ENCODE results near the gene PLEKHA1.

PLEKHA1 gene

DNA sequence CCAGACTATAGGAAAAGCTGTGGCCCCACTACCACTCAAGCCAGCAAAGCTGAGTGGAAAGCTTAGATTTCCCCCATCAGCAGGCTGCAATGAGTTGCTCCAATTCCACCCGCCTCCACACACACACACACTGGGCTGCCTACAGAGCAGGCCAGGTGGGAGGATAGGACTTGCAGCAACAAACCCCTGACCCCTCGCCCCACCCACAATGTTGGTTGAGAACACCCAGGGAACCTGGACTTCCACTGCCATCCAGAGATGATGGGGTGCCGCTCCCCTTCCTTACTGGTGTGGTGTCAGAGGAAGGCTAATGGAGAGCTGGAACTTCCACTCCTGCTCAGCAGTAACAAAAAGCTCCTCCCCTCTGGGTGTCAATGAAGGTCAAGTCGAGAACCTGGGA lies 16.8 kb upstream of the PLEKHA1 start:
- H3K27ac Mint-ChIP-seq, result no peak overlapping the region
- H3K4me1 Mint-ChIP-seq (ENCODE audit: low read depth), result no peaks in the 10 kb centered on the region
- peaks cover 3% of the 10 kb centered on the region for H3K36me3 Mint-ChIP-seq (ENCODE audit: low read depth)
- H3K9me3 Mint-ChIP-seq, result peaks cover 11% of the 10 kb centered on the region
- no peak overlapping the region for H3K4me3 Mint-ChIP-seq
- DNase-seq, result no peak
- no peaks in the 10 kb centered on the region for H3K27me3 Mint-ChIP-seq

DNA sequence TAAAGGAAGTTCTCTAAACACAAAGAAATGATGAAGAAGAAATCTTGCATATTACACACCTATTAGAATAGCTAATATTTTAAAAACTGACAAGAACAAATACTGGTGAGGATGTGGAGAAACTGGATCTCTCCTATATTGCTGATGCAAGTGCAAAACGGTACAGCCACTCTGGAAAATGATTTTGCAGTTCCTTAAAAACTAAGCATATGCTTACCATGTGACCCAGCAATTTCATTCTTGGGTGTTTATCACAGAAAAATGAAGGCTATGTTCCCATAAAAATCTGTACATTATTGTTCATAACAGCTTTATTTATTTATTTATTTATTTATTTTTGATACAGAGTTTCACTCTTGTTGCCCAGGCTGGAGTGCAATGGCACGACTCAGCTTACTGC lies 14.9 kb upstream of the PLEKHA1 start:
- H3K36me3 Mint-ChIP-seq (ENCODE audit: low read depth), result peaks cover 3% of the 10 kb centered on the region
- H3K4me3 Mint-ChIP-seq, result no peak overlapping the region
- H3K4me1 Mint-ChIP-seq (ENCODE audit: low read depth), result peaks cover 3% of the 10 kb centered on the region
- no peak for DNase-seq
- H3K9me3 Mint-ChIP-seq, result peaks cover 11% of the 10 kb centered on the region
- H3K27me3 Mint-ChIP-seq, result no peaks in the 10 kb centered on the region
- no peak overlapping the region for H3K27ac Mint-ChIP-seq

DNA sequence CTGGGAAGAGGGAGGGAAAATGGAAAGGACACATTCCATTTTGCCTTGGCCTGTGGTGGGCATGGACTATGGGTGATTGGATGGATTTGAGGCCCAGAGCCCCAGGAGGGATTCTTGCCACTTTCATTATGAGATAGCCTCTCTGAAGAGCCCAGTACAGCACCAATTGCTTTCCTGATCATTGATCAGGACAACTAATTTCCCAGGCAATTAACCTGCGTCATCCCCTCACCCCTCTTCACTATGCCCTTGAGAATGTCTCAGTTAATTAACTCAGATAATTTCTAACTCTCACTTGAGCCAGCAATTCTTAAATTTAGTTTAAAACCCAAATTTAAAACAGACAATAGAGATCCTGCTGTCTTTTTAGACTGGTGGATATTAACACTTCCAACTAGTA lies 13.5 kb upstream of the PLEKHA1 start:
- Mint-ChIP-seq H3K36me3 (ENCODE audit: low read depth) (peaks cover 3% of the 10 kb centered on the region), H3K9me3 (peaks cover 11% of the 10 kb centered on the region), H3K27me3 (peaks cover 4% of the 10 kb centered on the region), H3K4me3 (no peak overlapping the region), H3K27ac (no peak overlapping the region), H3K4me1 (ENCODE audit: low read depth) (peaks cover 3% of the 10 kb centered on the region)
- DNase-seq, result no peak

DNA sequence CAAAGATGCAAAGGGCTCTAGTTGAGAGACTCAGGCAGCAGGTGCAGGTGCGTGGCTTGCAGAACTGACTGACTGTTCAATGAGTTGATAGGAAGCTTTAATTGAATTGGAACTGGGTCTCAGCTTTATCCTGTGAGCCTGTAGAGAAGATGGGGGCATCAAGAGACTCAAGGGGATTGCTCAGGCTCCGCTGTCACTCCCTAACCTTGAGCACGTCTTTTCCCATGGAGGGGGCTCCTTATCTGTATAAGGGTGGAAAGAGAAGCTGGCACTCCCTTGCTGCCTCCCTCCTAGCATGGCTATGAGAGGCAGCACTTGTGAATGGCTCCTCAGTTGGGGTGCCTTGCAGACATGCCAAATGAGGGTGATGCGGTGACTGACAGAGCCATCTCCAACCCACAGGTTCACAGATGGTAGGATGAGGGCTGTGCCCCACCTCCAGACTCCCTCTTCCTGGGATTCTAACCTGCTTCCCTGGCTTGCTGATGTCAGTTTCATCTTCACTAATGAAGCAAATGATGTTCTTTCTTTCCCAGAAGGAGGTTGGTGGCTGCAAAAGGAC lies 12.4 kb upstream of the PLEKHA1 start:
- Mint-ChIP-seq H3K27ac (no peak overlapping the region), H3K36me3 (ENCODE audit: low read depth) (peaks cover 3% of the 10 kb centered on the region), H3K27me3 (peaks cover 7% of the 10 kb centered on the region), H3K9me3 (peaks cover 11% of the 10 kb centered on the region), H3K4me3 (no peak overlapping the region), H3K4me1 (ENCODE audit: low read depth) (peaks cover 3% of the 10 kb centered on the region)
- no peak for DNase-seq

DNA sequence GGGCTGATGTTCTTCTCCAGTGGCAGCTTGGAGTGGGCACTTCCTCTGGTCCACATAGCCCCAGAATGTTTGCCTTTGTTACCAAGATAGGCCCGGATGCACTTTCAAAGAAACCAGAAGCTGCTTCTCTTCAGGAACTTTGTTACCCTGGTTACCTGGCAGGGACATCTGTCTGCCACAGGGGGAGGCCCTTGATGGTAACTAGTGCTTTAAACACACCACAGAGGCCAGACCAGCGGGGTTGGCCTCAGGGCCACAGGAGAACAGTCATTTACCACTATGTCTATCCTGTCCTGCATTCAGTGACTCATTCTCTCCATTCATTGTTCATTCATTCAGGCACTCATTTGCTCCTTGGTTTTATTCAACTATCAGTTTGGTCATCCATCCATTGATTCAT lies 11.9 kb upstream of the PLEKHA1 start:
- Mint-ChIP-seq H3K9me3 (peaks cover 11% of the 10 kb centered on the region), H3K27ac (no peak overlapping the region), H3K4me3 (no peak overlapping the region), H3K27me3 (peaks cover 10% of the 10 kb centered on the region), H3K4me1 (ENCODE audit: low read depth) (peaks cover 3% of the 10 kb centered on the region), H3K36me3 (ENCODE audit: low read depth) (peaks cover 3% of the 10 kb centered on the region)
- DNase-seq, result no peak

DNA sequence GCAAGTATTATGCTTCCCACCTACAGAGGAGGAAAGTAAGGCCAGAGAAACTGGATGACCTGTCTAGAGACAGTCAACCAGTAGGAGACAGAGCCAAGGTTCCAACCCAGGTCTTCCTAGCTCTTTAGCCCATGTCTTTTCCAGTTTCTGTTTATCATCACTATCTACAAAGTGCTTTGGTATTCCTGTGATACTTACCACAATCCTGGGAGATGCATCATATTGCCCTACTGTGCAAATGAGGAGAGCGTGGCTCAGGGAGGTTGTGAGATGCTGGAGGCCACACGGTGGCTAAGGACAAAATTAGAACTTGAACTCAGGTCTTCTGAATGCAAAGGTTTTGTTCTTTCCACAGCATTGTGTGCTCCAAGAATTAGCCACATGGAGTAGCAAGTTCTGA lies 11.2 kb upstream of the PLEKHA1 start:
- Mint-ChIP-seq H3K36me3 (ENCODE audit: low read depth) (peaks cover under 1% of the 10 kb centered on the region), H3K27me3 (peaks cover 10% of the 10 kb centered on the region), H3K4me3 (no peak overlapping the region), H3K9me3 (peaks cover 7% of the 10 kb centered on the region), H3K4me1 (ENCODE audit: low read depth) (peaks cover 3% of the 10 kb centered on the region), H3K27ac (no peak overlapping the region)
- DNase-seq, result no peak

DNA sequence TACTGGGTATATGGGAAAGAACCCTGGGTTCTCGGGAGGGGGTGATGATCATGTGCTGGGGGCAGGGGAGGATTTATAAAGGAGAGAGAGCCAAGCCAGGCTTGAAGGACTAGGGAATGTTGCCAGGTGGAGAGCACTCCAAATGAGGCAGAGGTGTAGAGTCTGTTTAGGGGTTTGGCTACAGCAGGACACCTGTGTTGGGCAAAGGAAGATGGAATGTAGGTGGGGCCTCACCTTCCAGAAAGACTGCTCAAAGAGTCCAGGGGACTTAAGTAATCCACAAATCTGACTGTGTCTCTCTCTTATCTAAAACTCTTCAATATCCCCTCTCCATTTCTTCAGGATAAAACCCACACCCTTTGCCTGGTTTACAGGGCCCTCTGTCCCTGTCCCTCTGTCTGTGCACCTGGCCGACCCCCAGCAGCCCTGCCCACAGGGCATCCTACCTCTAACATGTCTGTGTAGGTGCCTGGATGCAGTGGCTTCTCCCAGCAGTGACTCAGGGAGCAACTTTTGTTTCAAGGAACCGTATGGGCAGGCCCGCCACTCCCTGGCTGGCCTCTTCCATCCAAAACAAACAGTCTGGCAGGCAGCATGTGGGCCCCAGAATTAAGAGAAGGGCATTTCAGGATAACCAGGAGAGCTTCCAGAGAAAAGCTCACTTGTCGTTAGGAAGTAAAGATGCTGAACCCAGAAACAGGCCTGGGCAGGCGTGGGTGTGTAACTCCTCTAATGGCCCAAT lies 10.6 kb upstream of the PLEKHA1 start:
- Mint-ChIP-seq H3K27ac (no peak overlapping the region), H3K4me3 (no peak overlapping the region), H3K4me1 (ENCODE audit: low read depth) (peaks cover 3% of the 10 kb centered on the region), H3K9me3 (peaks cover under 1% of the 10 kb centered on the region), H3K27me3 (peaks cover 10% of the 10 kb centered on the region), H3K36me3 (ENCODE audit: low read depth) (no peaks in the 10 kb centered on the region)
- no peak for DNase-seq

DNA sequence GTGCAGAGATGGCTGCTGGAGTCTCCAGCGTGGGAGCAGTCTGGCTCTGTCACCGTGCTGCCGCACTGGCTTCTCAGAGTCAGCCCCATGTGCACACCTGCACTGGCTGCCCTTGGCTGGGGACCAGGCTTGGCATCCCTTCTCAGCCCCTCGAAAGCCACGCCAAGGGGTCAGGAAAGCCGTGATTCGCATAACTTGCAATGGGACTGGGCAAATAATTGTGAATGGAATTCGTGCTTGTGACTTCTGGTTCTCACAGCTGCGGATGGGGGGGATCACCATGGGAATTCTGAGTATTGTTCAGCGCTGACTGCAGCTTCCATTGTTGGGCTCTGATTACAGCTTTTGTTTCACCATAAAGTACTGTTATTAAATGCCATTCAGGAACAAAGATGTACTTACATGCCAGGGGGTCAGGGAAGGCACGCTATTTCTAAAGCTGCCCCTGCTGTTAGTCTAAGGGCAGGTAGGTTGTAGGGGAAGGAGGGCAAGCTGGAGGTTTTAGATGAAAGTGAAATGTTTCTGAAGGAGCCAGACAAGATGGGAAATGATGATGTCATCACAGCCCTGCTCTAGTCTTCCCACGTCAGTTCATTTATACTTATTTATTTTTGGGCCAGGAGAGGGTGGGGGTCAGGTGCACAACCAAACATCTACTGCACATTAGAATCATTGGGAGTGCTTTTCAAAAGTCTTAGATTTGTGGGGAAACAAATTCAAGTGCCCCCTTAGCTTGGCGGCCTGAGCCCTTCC lies 5.8 kb upstream of the PLEKHA1 start:
- Mint-ChIP-seq H3K9me3 (no peaks in the 10 kb centered on the region), H3K4me1 (ENCODE audit: low read depth) (peaks cover 4% of the 10 kb centered on the region), H3K4me3 (no peak overlapping the region), H3K36me3 (ENCODE audit: low read depth) (no peaks in the 10 kb centered on the region), H3K27me3 (peaks cover 39% of the 10 kb centered on the region), H3K27ac (no peak overlapping the region)
- no peak for DNase-seq

DNA sequence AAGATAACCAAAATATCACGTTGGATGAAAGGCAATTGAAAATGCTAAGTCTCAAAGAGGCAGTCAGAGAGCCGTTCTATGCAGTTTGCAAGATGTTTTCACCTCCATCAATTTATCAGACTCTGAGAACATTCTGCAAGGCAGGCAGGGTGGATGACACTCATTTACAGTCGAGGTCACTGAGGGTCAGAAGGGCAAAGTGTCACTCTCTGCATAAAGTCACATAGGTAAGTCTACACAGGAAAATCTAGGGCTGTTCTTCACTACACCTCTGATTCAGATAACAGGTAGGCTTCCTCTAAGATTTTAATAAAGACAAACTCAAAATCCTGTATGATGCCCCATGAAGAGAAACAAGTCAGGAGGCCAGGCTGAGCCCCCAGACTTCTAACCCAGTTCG lies 1.4 kb upstream of the PLEKHA1 start:
- DNase-seq, result no peak
- Mint-ChIP-seq H3K4me1 (ENCODE audit: low read depth) (peaks cover 30% of the 10 kb centered on the region), H3K27me3 (peaks cover 29% of the 10 kb centered on the region), H3K27ac (no peak overlapping the region), H3K36me3 (ENCODE audit: low read depth) (peaks cover 4% of the 10 kb centered on the region), H3K9me3 (no peaks in the 10 kb centered on the region), H3K4me3 (peak overlapping the region; percentile 79)

DNA sequence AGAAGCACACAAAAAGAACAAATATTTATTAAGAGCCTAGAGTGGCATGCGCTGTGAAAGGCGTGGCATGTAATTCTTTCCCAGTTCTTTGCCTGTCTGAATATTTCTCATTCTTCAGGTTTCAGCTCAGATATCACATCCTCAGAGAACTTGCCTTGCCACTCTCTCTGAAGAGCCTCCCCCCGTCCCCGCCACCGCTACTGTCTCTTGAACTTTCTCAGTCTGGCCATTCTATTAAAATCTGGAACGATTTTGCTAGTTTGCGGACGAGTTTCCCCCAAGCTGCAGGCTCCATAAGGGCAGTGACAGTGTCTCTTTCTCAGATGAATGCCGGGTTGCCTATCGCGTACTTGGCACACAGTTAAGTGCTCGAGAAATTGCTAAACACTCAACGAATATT lies 787 bp upstream of the PLEKHA1 start:
- DNase-seq, result no peak
- H3K9me3 Mint-ChIP-seq, result no peaks in the 10 kb centered on the region
- H3K27me3 Mint-ChIP-seq, result peaks cover 29% of the 10 kb centered on the region
- H3K4me1 Mint-ChIP-seq (ENCODE audit: low read depth), result peaks cover 35% of the 10 kb centered on the region
- peak overlapping the region; percentile 81 for H3K27ac Mint-ChIP-seq
- H3K36me3 Mint-ChIP-seq (ENCODE audit: low read depth), result peaks cover 4% of the 10 kb centered on the region
- H3K4me3 Mint-ChIP-seq, result peak overlapping the region; percentile 79

DNA sequence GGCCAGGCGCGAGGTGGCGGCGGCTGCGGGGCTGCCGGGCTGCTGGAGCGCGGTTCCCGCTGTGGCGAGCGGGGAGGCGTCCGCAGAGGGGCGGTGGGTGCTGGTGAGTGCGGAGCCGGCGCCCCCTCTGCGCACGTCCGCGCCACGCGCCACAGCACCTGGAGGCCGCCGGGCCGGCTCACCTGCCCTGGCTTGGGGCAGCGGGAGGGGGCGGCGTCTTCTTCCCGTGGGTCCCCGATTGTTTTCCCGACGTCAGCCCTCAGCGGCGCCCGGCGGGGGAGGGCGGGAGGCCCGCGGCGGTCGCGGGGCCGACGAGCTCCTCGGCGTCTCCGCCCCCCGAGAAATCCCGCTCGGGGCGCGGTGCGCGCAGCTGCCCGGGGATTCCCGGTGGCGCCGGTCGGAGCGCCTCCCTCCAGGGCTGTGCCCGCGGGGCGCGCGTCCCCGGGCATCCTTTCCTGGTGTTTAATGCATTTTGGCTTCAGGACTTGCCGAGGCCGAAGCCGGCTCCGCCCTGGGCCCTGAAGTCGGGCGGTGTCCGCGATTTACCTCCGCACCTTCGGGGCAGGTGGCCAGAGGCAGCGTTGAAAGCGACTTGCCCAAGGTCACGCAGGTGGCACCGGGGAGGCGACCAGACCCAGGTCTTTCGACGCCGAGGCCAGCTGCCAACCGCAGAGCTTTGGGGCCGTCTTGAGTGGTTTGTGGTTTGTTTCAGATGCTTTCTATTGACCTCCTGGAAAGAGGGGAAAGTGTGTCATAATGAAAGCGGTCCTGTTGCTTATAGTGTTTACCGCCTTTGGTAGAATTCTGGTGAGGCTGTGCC lies 561 bp downstream of the PLEKHA1 start:
- H3K36me3 Mint-ChIP-seq (ENCODE audit: low read depth), result peaks cover 12% of the 10 kb centered on the region
- H3K27me3 Mint-ChIP-seq, result peaks cover 27% of the 10 kb centered on the region
- H3K27ac Mint-ChIP-seq, result peak overlapping the region; percentile 97
- peak overlapping the region; percentile 90 for H3K4me3 Mint-ChIP-seq
- peak; percentile 83 for DNase-seq
- H3K4me1 Mint-ChIP-seq (ENCODE audit: low read depth), result peaks cover 46% of the 10 kb centered on the region
- no peaks in the 10 kb centered on the region for H3K9me3 Mint-ChIP-seq

DNA sequence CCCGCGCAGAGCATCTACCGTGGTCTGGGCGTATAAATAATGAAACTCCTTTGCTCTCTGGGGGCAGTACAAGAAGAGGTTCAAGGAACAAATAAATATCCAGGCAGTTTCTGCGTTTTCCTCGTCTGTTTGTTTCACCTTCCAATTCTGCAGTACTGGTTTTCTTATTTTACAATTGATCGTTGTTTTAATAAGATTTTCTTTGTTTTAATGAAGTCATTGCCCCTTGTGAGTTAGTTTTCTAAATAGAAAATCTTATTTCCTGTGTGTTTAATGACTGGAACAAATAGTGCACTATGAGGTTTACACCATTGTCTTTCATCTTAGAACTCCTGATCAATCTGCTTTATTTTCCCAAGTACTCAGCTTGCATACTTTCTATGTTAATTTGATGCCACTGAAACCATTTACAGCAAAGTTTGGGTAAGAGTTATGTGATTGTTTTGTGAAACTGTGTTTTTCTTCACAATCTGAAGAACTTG lies 1.2 kb downstream of the PLEKHA1 start:
- Mint-ChIP-seq H3K4me3 (peak overlapping the region; percentile 90), H3K36me3 (ENCODE audit: low read depth) (peaks cover 17% of the 10 kb centered on the region), H3K27me3 (peaks cover 20% of the 10 kb centered on the region), H3K9me3 (no peaks in the 10 kb centered on the region), H3K27ac (peak overlapping the region; percentile 97), H3K4me1 (ENCODE audit: low read depth) (peaks cover 52% of the 10 kb centered on the region)
- DNase-seq, result no peak

DNA sequence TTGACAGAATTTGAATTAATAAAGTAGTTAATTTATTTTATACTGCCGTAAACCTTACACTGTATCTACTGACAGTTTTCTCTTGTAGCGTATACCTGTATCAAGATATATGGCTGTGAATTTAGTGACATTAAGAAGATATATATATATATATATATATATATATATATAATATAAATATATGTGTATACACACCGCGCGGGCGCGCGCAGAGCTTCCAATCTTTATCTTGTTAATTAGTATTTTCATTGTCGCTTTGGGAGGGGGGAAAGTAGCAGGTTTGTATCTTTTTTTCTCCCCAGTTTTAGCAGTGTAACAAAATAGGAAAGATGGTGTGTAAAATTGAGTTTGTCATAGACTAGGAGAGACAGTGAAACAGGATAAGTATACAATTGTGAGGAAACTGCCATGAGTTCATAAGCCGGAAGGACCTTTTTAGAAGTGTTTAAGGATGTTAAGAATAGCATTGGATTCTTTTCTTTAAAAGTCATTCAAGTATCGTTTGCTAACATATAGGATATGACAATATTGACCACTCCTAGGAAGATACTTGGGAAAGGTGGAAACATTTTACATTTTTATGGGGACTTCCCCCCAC lies 2.0 kb downstream of the PLEKHA1 start:
- no peak overlapping the region for H3K27ac Mint-ChIP-seq
- H3K9me3 Mint-ChIP-seq, result peaks cover 3% of the 10 kb centered on the region
- no peak for DNase-seq
- peaks cover 13% of the 10 kb centered on the region for H3K27me3 Mint-ChIP-seq
- peaks cover 18% of the 10 kb centered on the region for H3K36me3 Mint-ChIP-seq (ENCODE audit: low read depth)
- peak overlapping the region; percentile 13 for H3K4me3 Mint-ChIP-seq
- H3K4me1 Mint-ChIP-seq (ENCODE audit: low read depth), result peaks cover 58% of the 10 kb centered on the region

DNA sequence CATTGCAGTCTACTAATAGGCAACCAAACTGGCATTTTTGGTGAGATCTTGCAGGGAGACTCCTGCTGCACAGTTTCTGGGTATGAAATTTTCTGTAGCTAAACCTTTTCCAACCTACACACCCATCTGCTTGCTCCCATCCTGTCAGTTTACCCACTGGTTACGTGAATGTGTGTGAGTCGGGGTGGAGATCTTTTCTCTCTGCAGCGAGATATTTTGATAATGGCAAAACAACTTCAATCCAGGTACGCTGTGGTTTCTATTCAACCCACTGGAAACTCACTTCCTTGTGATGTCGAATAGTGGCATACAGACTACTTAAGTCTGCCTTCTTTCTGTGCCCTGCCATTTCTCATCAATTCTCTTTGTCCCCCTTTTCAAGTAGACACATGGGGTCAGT lies 4.5 kb downstream of the PLEKHA1 start:
- no peak overlapping the region for H3K4me3 Mint-ChIP-seq
- no peaks in the 10 kb centered on the region for H3K27me3 Mint-ChIP-seq

More for the DNA sequence above, 4.5 kb downstream of the PLEKHA1 start:
- no peak for DNase-seq
- Mint-ChIP-seq H3K4me1 (ENCODE audit: low read depth) (peaks cover 65% of the 10 kb centered on the region), H3K9me3 (peaks cover 3% of the 10 kb centered on the region), H3K36me3 (ENCODE audit: low read depth) (peaks cover 18% of the 10 kb centered on the region), H3K27ac (peak overlapping the region; percentile 35)
